COLO668 (cell line): Measurements from ENCODE around the gene NPTX1.

ENCODE experiments used
- DNase-seq: peaks from one replicate; lab custom pipeline; 2025; ENCODE audit not compliant: unreplicated experiment; lab: John Stamatoyannopoulos, UW

Gene NPTX1

GRCh38 chr17:80446645-80447405 is 29.6 kb downstream of the NPTX1 start:
- peak; percentile 5 for DNase-seq

- DNase-seq: no peak
Measured at GRCh38 chr17:80445726-80446110, 30.7 kb downstream of the NPTX1 start.

GRCh38 chr17:80445007-80445725 is 31.2 kb downstream of the NPTX1 start:
- no peak for DNase-seq

- no peak for DNase-seq
Measured at GRCh38 chr17:80444644-80444979, 31.8 kb downstream of the NPTX1 start.

GRCh38 chr17:80443916-80444643 is 32.3 kb downstream of the NPTX1 start:
- DNase-seq: no peak

- no peak for DNase-seq
Measured at GRCh38 chr17:80443498-80443897, 32.9 kb downstream of the NPTX1 start.

GRCh38 chr17:80442764-80443163 is 33.6 kb downstream of the NPTX1 start:
- no peak for DNase-seq

GRCh38 chr17:80442323-80442659 is 34.1 kb downstream of the NPTX1 start:
- no peak for DNase-seq

GRCh38 chr17:80441598-80442322 is 34.6 kb downstream of the NPTX1 start:
- no peak for DNase-seq

- DNase-seq: no peak
Measured at GRCh38 chr17:80441133-80441578, 35.3 kb downstream of the NPTX1 start.

- DNase-seq: no peak
Measured at GRCh38 chr17:80439499-80439898, 36.9 kb downstream of the NPTX1 start.

GRCh38 chr17:80438806-80439205 is 37.6 kb downstream of the NPTX1 start:
- DNase-seq: no peak

GRCh38 chr17:80437532-80437931 is 38.9 kb downstream of the NPTX1 start:
- no peak for DNase-seq

- no peak for DNase-seq
Measured at GRCh38 chr17:80433916-80434666, 42.3 kb downstream of the NPTX1 start.

GRCh38 chr17:80432961-80433550 is 43.4 kb downstream of the NPTX1 start:
- no peak for DNase-seq

GRCh38 chr17:80432350-80432955 is 44.0 kb downstream of the NPTX1 start:
- DNase-seq: no peak

GRCh38 chr17:80431246-80432195 is 44.9 kb downstream of the NPTX1 start:
- no peak for DNase-seq

- no peak for DNase-seq
Measured at GRCh38 chr17:80430446-80431245, 45.8 kb downstream of the NPTX1 start.
